CD8-positive, alpha-beta memory T cell (primary cell): ENCODE results near the gene MT1E. TPM values are rescaled to one million over a fixed set of nuclear protein-coding genes. Genes with fewer than 3 reads are reported as not detected.
A peak's percentile ranks its signal among the peaks of the same experiment; 100 is the strongest.
"Not testable (repeated sequence)": the region's sequence is repeated elsewhere in the genome, so short reads cannot be mapped to it uniquely, and the experiment has no call there.

Experiments used
- CTCF ChIA-PET: fragments of 350-600 bp; sonication (Branson Sonifier 250); formaldehyde crosslinking; loops from one replicate; lab custom pipeline; 2021; ENCODE audit warnings: antibody characterized with exemption; lab: Charles Lee
- POLR2A ChIA-PET: fragments of 350-600 bp; sonication (Branson Sonifier 250); formaldehyde crosslinking; loops from one replicate; lab custom pipeline; 2021; ENCODE audit warnings: antibody characterized with exemption; lab: Charles Lee
- DNase-seq, 5 donors: peaks; one replicate each; pipeline versions ENCODE4 v3.0.0 to v3.0.0-alpha.2; 2020 to 2022; ENCODE audit warnings: mixed read lengths in 1 of 5
- H3K27ac ChIP-seq: one replicate; pipeline ENCODE4 v1.7.0; 2013; ENCODE audit warnings: low read depth, mild to moderate bottlenecking, low read length, moderate library complexity
- H3K27me3 ChIP-seq: 2 replicates; pipeline ENCODE4 v1.7.0; 2013; ENCODE audit warnings: low read length, mild to moderate bottlenecking; ENCODE audit not compliant: insufficient read depth, poor library complexity, severe bottlenecking
- H3K36me3 ChIP-seq: 2 replicates; pipeline ENCODE4 v1.7.0; 2013; ENCODE audit warnings: mild to moderate bottlenecking, low read length, moderate library complexity; ENCODE audit not compliant: insufficient read depth
- H3K4me1 ChIP-seq: 2 replicates; pipeline ENCODE4 v1.7.0; 2013; ENCODE audit warnings: mild to moderate bottlenecking, low read length, moderate library complexity; ENCODE audit not compliant: insufficient read depth
- H3K4me3 ChIP-seq: 2 replicates; pipeline ENCODE4 v1.7.0; 2013; ENCODE audit warnings: mild to moderate bottlenecking, low read length
- H3K9me3 ChIP-seq: 2 replicates; pipeline ENCODE4 v1.7.0; 2013; ENCODE audit warnings: mild to moderate bottlenecking, low read length
- H3K27ac Mint-ChIP-seq, 8 donors: one replicate each; pipeline ENCODE4 v1.8.0; 2020 to 2021; ENCODE audit warnings: mixed read lengths in 8 of 8, mild to moderate bottlenecking in 6 of 8, inconsistent platforms in 3 of 8, moderate library complexity in 3 of 8
- H3K27me3 Mint-ChIP-seq, 2 donors: one replicate each; pipeline ENCODE4 v1.8.0; 2020 to 2021; ENCODE audit warnings: mixed read lengths in 2 of 2, mild to moderate bottlenecking in 1 of 2, moderate library complexity in 1 of 2
- H3K36me3 Mint-ChIP-seq, 3 donors: one replicate each; pipeline ENCODE4 v1.8.0; 2020 to 2021; ENCODE audit warnings: mixed read lengths in 3 of 3, inconsistent platforms in 1 of 3, mild to moderate bottlenecking in 1 of 3
- H3K4me1 Mint-ChIP-seq, 3 donors: one replicate each; pipeline ENCODE4 v1.8.0; 2020 to 2021; ENCODE audit warnings: mixed read lengths in 3 of 3, inconsistent platforms in 1 of 3, mild to moderate bottlenecking in 1 of 3
- H3K4me3 Mint-ChIP-seq, 7 donors: one replicate each; pipeline ENCODE4 v1.8.0; 2020 to 2021; ENCODE audit warnings: mixed read lengths in 7 of 7, mild to moderate bottlenecking in 6 of 7, moderate library complexity in 4 of 7, inconsistent platforms in 2 of 7
- H3K9me3 Mint-ChIP-seq, 5 donors: one replicate each; pipeline ENCODE4 v1.8.0; 2020 to 2022; ENCODE audit warnings: mixed read lengths in 5 of 5, mild to moderate bottlenecking in 3 of 5, moderate library complexity in 2 of 5, inconsistent platforms in 1 of 5
- polyA plus RNA-seq: library from polyadenylated mRNA; unstranded; fragments of 300-500 nt; fragmentation: Illumina TruSeq; gene quantifications from one replicate; pipeline ENCODE4 v1.2.3, GENCODE V29; 2021
- total RNA-seq, 2 experiments: library from RNA; stranded (reverse); gene quantifications; one replicate each; pipeline ENCODE4 v1.2.3, GENCODE V29; 2021

Gene MT1E
- total RNA-seq: 100 to 1,000 TPM; 153 to 163 TPM
- polyA plus RNA-seq: 40.4 TPM

GRCh38 chr16:56625140-56625942 is at the start of gene MT1E:
Gene MT1E (plus strand): TSS chr16:56625781. CDS start chr16:56625852, 71 bp downstream.
- peak within 1 kb of the TSS; percentile 89 to 94 (median 92) for H3K4me3 Mint-ChIP-seq
- peaks cover 13% of the 10 kb centered on the region for H3K4me1 ChIP-seq
- peak in 4 of 5 donors; percentile 28 to 76 (median 44) for DNase-seq
- peaks cover 0 to 2% (median 0%) of the 10 kb centered on the region in 3 donors for H3K36me3 Mint-ChIP-seq
- no peaks in the 10 kb centered on the region for H3K9me3 Mint-ChIP-seq
- peaks cover 4 to 7% of the 10 kb centered on the region in 2 donors for H3K27me3 Mint-ChIP-seq
- no peaks in the 10 kb centered on the region for H3K36me3 ChIP-seq
- H3K9me3 ChIP-seq: no peaks in the 10 kb centered on the region
- peak within 1 kb of the TSS; percentile 76 for H3K4me3 ChIP-seq
- CTCF ChIA-PET: interaction anchor here (0.9 to 2.6 kb wide), 6 partner anchors 8 to 111 kb away, joined by 3 to 10 read pairs (median 4); no protein-coding TSS in a partner anchor
- peak within 1 kb of the TSS; percentile 68 to 96 (median 86) for H3K27ac Mint-ChIP-seq
- peak within 1 kb of the TSS; percentile 24 for H3K27ac ChIP-seq
- peaks cover 7% of the 10 kb centered on the region for H3K27me3 ChIP-seq
- H3K4me1 Mint-ChIP-seq: peaks cover 14 to 16% (median 15%) of the 10 kb centered on the region in 3 donors
- POLR2A ChIA-PET: interaction anchor here (0.6 to 1.6 kb wide), 7 partner anchors 11 to 199 kb away, joined by 3 to 5 read pairs (median 3); partner anchors contain the start of genes MT1X and MT2A

- no peak overlapping the region for H3K4me3 ChIP-seq
- Mint-ChIP-seq H3K36me3 (no peaks in the 10 kb centered on the region), H3K27ac (peak overlapping the region in 7 of 8 donors; percentile 6 to 94 (median 41)), H3K4me1 (peaks cover 4 to 8% (median 7%) of the 10 kb centered on the region in 3 donors), H3K4me3 (no peak overlapping the region), H3K9me3 (peaks cover 0 to 3% (median 2%) of the 10 kb centered on the region in 5 donors), H3K27me3 (peaks cover 0 to 2% of the 10 kb centered on the region in 2 donors)
- POLR2A ChIA-PET: interaction anchor here (1.3 to 2.3 kb wide), 2 partner anchors 106 to 125 kb away, joined by 3 to 13 read pairs; no protein-coding TSS in a partner anchor
- no peaks in the 10 kb centered on the region for H3K9me3 ChIP-seq
- H3K4me1 ChIP-seq: peaks cover 4% of the 10 kb centered on the region
- no peaks in the 10 kb centered on the region for H3K27me3 ChIP-seq
- H3K36me3 ChIP-seq: no peaks in the 10 kb centered on the region
- no peak overlapping the region for H3K27ac ChIP-seq
- CTCF ChIA-PET: interaction anchor here (0.7 to 3.1 kb wide), 33 partner anchors 10 to 293 kb away, joined by 3 to 65 read pairs (median 4); partner anchors contain the start of genes MT1E and MT2A
- peak; percentile 82 to 90 (median 87) for DNase-seq
Observed at GRCh38 chr16:56576585-56577299, 48.8 kb upstream of the MT1E start.

- Mint-ChIP-seq H3K27me3 (peaks cover 0 to 2% of the 10 kb centered on the region in 2 donors), H3K4me1 (peaks cover 4 to 8% (median 7%) of the 10 kb centered on the region in 3 donors), H3K27ac (peak overlapping the region in 5 of 8 donors; percentile 39 to 94 (median 53)), H3K36me3 (no peaks in the 10 kb centered on the region), H3K4me3 (no peak overlapping the region), H3K9me3 (peaks cover 0 to 3% (median 2%) of the 10 kb centered on the region in 5 donors)
- peaks cover 4% of the 10 kb centered on the region for H3K4me1 ChIP-seq
- POLR2A ChIA-PET: interaction anchor here (1.3 to 2.3 kb wide), 2 partner anchors 106 to 125 kb away, joined by 3 to 13 read pairs; no protein-coding TSS in a partner anchor
- no peak for DNase-seq
- no peaks in the 10 kb centered on the region for H3K27me3 ChIP-seq
- CTCF ChIA-PET: interaction anchor here (0.7 to 3.1 kb wide), 24 partner anchors 10 to 291 kb away, joined by 3 to 65 read pairs (median 4); partner anchors contain the start of gene MT2A
- no peaks in the 10 kb centered on the region for H3K9me3 ChIP-seq
- H3K27ac ChIP-seq: no peak overlapping the region
- no peak overlapping the region for H3K4me3 ChIP-seq
- H3K36me3 ChIP-seq: no peaks in the 10 kb centered on the region
Observed at GRCh38 chr16:56577300-56577625, 48.3 kb upstream of the MT1E start.

GRCh38 chr16:56580391-56581048 is 45.1 kb upstream of the MT1E start:
- Histone ChIP-seq H3K9me3 (no peaks in the 10 kb centered on the region), H3K4me1 (peaks cover 4% of the 10 kb centered on the region), H3K4me3 (no peak overlapping the region), H3K36me3 (no peaks in the 10 kb centered on the region), H3K27ac (no peak overlapping the region), H3K27me3 (peaks cover 3% of the 10 kb centered on the region)
- Mint-ChIP-seq H3K36me3 (no peaks in the 10 kb centered on the region), H3K27ac (peak overlapping the region in 1 of 8 donors; percentile 47), H3K4me1 (peaks cover 4 to 8% (median 7%) of the 10 kb centered on the region in 3 donors), H3K4me3 (no peak overlapping the region), H3K9me3 (no peaks in the 10 kb centered on the region), H3K27me3 (peaks cover 2 to 14% of the 10 kb centered on the region in 2 donors)
- DNase-seq: no peak
- ChIA-PET POLR2A (no interaction called here), CTCF (interaction anchor here (1.1 to 1.2 kb wide), 2 partner anchors 121 to 122 kb away, joined by 4 to 5 read pairs; no protein-coding TSS in a partner anchor)

GRCh38 chr16:56582911-56583310 is 42.7 kb upstream of the MT1E start:
- H3K4me1 Mint-ChIP-seq, H3K27me3 ChIP-seq, H3K4me3 ChIP-seq, H3K27ac ChIP-seq, DNase-seq, H3K4me3 Mint-ChIP-seq, H3K9me3 ChIP-seq, H3K36me3 Mint-ChIP-seq, H3K9me3 Mint-ChIP-seq, H3K4me1 ChIP-seq, H3K27ac Mint-ChIP-seq, H3K36me3 ChIP-seq, POLR2A ChIA-PET: not testable (repeated sequence)
- H3K27me3 Mint-ChIP-seq: peaks cover 4 to 26% of the 10 kb centered on the region in 2 donors
- CTCF ChIA-PET: interaction anchor here (2.0 kb wide), 1 partner anchor 119 kb away, joined by 8 read pairs; no protein-coding TSS in a partner anchor

- H3K9me3 ChIP-seq: no peaks in the 10 kb centered on the region
- Mint-ChIP-seq H3K4me1 (no peaks in the 10 kb centered on the region), H3K9me3 (no peaks in the 10 kb centered on the region), H3K27ac (no peak overlapping the region), H3K4me3 (no peak overlapping the region), H3K36me3 (no peaks in the 10 kb centered on the region), H3K27me3 (peaks cover 10 to 31% of the 10 kb centered on the region in 2 donors)
- no peaks in the 10 kb centered on the region for H3K4me1 ChIP-seq
- H3K27me3 ChIP-seq: peaks cover 3% of the 10 kb centered on the region
- H3K4me3 ChIP-seq: no peak overlapping the region
- ChIA-PET CTCF (interaction anchor here (1.1 to 2.0 kb wide), 2 partner anchors 18 to 119 kb away, joined by 3 to 8 read pairs; no protein-coding TSS in a partner anchor), POLR2A (no interaction called here)
- no peaks in the 10 kb centered on the region for H3K36me3 ChIP-seq
- H3K27ac ChIP-seq: no peak overlapping the region
- DNase-seq: no peak
Observed at GRCh38 chr16:56583351-56584168, 42.0 kb upstream of the MT1E start.
